Measurements from ENCODE around the gene OPHN1.
"Not testable (repeated sequence)": the region's sequence is repeated elsewhere in the genome, so short reads cannot be mapped to it uniquely, and the experiment has no call there.

OPHN1 gene

GRCh38 chrX:68070119-68070518, 363.2 kb downstream of the OPHN1 start:
- not testable (repeated sequence) for DNase-seq (ENCODE audit: low read depth)

GRCh38 chrX:68061206-68061535, 372.1 kb downstream of the OPHN1 start:
- no peak for DNase-seq (ENCODE audit: low read depth)

GRCh38 chrX:68060506-68061205, 372.6 kb downstream of the OPHN1 start:
- no peak for DNase-seq (ENCODE audit: low read depth)

GRCh38 chrX:68059469-68059868, 373.8 kb downstream of the OPHN1 start:
- DNase-seq (ENCODE audit: low read depth): no peak

GRCh38 chrX:68049466-68049865, 383.8 kb downstream of the OPHN1 start:
- DNase-seq (ENCODE audit: low read depth): no peak

GRCh38 chrX:68048774-68049173, 384.5 kb downstream of the OPHN1 start:
- no peak for DNase-seq (ENCODE audit: low read depth)

- no peak for DNase-seq (ENCODE audit: low read depth)
Observed at GRCh38 chrX:68045008-68045577, 388.2 kb downstream of the OPHN1 start.

- DNase-seq (ENCODE audit: low read depth): no peak
Observed at GRCh38 chrX:68043713-68044438, 389.4 kb downstream of the OPHN1 start.

GRCh38 chrX:68041110-68041509, 392.2 kb downstream of the OPHN1 start:
- no peak for DNase-seq (ENCODE audit: low read depth)

GRCh38 chrX:68018248-68019203, 414.8 kb downstream of the OPHN1 start:
- DNase-seq (ENCODE audit: low read depth): no peak

- DNase-seq (ENCODE audit: low read depth): no peak
Observed at GRCh38 chrX:67998540-67998939, 434.8 kb downstream of the OPHN1 start.

All from T follicular helper cell (primary cell).